HepG2 (cell line): ENCODE measurements around the gene FAM53C. TPM values are rescaled to one million over a fixed set of nuclear protein-coding genes. Genes with fewer than 3 reads are reported as not detected.

Experiments
- ARHGAP35 ChIP-seq: sonication (generic); formaldehyde crosslinking; IDR thresholded peaks from 2 replicates; pipeline ENCODE4 v1.9.0; 2022; ENCODE audit warnings: mild to moderate bottlenecking, inconsistent platforms, moderate library complexity, missing genetic modification reagents, borderline replicate concordance
- ARID3A ChIP-seq: IDR thresholded peaks from 2 replicates; pipeline ENCODE4 v1.6.1; 2012; ENCODE audit warnings: low read depth, low read length, improper control_type of control experiment
- FOXA1 ChIP-seq, 2 experiments: fragments of 450-650 bp in 1 of 2; sonication (generic) in 1 of 2; formaldehyde crosslinking in 1 of 2; IDR thresholded peaks; 2 replicates each; pipeline versions ENCODE4 v1.4.0 to v1.6.1; 2016 to 2020; ENCODE audit warnings: missing genetic modification reagents in 1 of 2
- KAT7 ChIP-seq: IDR thresholded peaks from 2 replicates; pipeline ENCODE4 v1.6.1; 2018; ENCODE audit warnings: borderline replicate concordance, missing compliant biosample characterization
- KDM2A ChIP-seq: sonication (generic); formaldehyde crosslinking; IDR thresholded peaks from 2 replicates; pipeline ENCODE4 v1.4.0; 2020; ENCODE audit warnings: low read depth, missing genetic modification reagents, borderline replicate concordance
- SP5 ChIP-seq: IDR thresholded peaks from 2 replicates; pipeline ENCODE4 v1.6.1; 2016; ENCODE audit warnings: low read depth, borderline replicate concordance
- TCF7 ChIP-seq: sonication (generic); IDR thresholded peaks from 2 replicates; pipeline ENCODE4 v1.6.1; 2016; ENCODE audit warnings: antibody characterized with exemption, low read depth
- TSC22D2 ChIP-seq: sonication (generic); formaldehyde crosslinking; IDR thresholded peaks from 2 replicates; pipeline ENCODE4 v1.5.1; 2020; ENCODE audit warnings: missing genetic modification reagents, mild to moderate bottlenecking, borderline replicate concordance
- ZBTB8A ChIP-seq: sonication (generic); formaldehyde crosslinking; IDR thresholded peaks from 2 replicates; pipeline ENCODE4 v1.4.0; 2020; ENCODE audit warnings: mild to moderate bottlenecking, low read depth, missing genetic modification reagents, borderline replicate concordance
- ZNF24 ChIP-seq: fragments of 450-650 bp; IDR thresholded peaks from 2 replicates; pipeline ENCODE4 v1.6.1; 2017; ENCODE audit warnings: antibody characterized with exemption, mild to moderate bottlenecking
- ZNF556 ChIP-seq: sonication (generic); formaldehyde crosslinking; IDR thresholded peaks from 2 replicates; pipeline ENCODE4 v1.4.0; 2020; ENCODE audit warnings: mild to moderate bottlenecking, missing genetic modification reagents, borderline replicate concordance
- ZNF572 ChIP-seq: sonication (generic); formaldehyde crosslinking; IDR thresholded peaks from 2 replicates; pipeline ENCODE4 v1.5.1; 2020; ENCODE audit warnings: mild to moderate bottlenecking, missing genetic modification reagents
- ZNF691 ChIP-seq: sonication (generic); formaldehyde crosslinking; IDR thresholded peaks from 2 replicates; pipeline ENCODE4 v1.4.0; 2020; ENCODE audit warnings: missing genetic modification reagents, low read depth, mild to moderate bottlenecking, borderline replicate concordance
- ZNF703 ChIP-seq: sonication (generic); formaldehyde crosslinking; IDR thresholded peaks from 2 replicates; pipeline ENCODE4 v1.5.1; 2020; ENCODE audit warnings: missing genetic modification reagents, mild to moderate bottlenecking, moderate library complexity, borderline replicate concordance
- polyA plus RNA-seq, 8 experiments: library from polyadenylated mRNA; depleted of rRNA in 3 of 8; stranded (reverse) in 7 of 8; unstranded in 1 of 8; fragments of >200 nt; fragmentation: Illumina TruSeq in 4 of 8; extraction: Trizol in 4 of 8; gene quantifications; 2 replicates each; pipeline versions ENCODE4 v1.2.1 to v1.2.3, GENCODE V29; 2011 to 2016; ENCODE audit warnings: low read depth in 4 of 8, missing spikeins in 1 of 8, mixed read lengths in 1 of 8; ENCODE audit not compliant: insufficient read depth in 1 of 8
- total RNA-seq, 5 experiments: library from RNA; depleted of rRNA; stranded (reverse); fragments of >200 nt; fragmentation: Illumina TruSeq; extraction: Trizol; gene quantifications; 2 replicates each; pipeline ENCODE4 v1.2.3, GENCODE V29; 2016; ENCODE audit warnings: low read depth in 1 of 5
- TF ChIP-seq, protein P1 (sequence below): sonication (generic); formaldehyde crosslinking; IDR thresholded peaks from 2 replicates; pipeline ENCODE4 v1.4.0; 2020; ENCODE audit warnings: mild to moderate bottlenecking, missing genetic modification reagents
- TF ChIP-seq, protein P2 (sequence below): sonication (generic); formaldehyde crosslinking; IDR thresholded peaks from 2 replicates; pipeline ENCODE4 v1.5.0; 2020; ENCODE audit warnings: missing genetic modification reagents

The FAM53C gene
- total and polyA plus RNA-seq, 2 of the 13 experiments (the other 11 are each of a cell fraction or from before 2014, with no cell fraction given) = 26.9 to 30.1 TPM

GRCh38 chr5:138352071-138352721 is 14.1 kb downstream of the FAM53C start, which contains the start of gene KDM3B (continued):
- no peak for TF ChIP-seq ZNF691 (CRISPR knock-in tag)
- TF ChIP-seq SP5 (CRISPR knock-in tag) = peak; percentile 96
- TF ChIP-seq, protein P1, sequence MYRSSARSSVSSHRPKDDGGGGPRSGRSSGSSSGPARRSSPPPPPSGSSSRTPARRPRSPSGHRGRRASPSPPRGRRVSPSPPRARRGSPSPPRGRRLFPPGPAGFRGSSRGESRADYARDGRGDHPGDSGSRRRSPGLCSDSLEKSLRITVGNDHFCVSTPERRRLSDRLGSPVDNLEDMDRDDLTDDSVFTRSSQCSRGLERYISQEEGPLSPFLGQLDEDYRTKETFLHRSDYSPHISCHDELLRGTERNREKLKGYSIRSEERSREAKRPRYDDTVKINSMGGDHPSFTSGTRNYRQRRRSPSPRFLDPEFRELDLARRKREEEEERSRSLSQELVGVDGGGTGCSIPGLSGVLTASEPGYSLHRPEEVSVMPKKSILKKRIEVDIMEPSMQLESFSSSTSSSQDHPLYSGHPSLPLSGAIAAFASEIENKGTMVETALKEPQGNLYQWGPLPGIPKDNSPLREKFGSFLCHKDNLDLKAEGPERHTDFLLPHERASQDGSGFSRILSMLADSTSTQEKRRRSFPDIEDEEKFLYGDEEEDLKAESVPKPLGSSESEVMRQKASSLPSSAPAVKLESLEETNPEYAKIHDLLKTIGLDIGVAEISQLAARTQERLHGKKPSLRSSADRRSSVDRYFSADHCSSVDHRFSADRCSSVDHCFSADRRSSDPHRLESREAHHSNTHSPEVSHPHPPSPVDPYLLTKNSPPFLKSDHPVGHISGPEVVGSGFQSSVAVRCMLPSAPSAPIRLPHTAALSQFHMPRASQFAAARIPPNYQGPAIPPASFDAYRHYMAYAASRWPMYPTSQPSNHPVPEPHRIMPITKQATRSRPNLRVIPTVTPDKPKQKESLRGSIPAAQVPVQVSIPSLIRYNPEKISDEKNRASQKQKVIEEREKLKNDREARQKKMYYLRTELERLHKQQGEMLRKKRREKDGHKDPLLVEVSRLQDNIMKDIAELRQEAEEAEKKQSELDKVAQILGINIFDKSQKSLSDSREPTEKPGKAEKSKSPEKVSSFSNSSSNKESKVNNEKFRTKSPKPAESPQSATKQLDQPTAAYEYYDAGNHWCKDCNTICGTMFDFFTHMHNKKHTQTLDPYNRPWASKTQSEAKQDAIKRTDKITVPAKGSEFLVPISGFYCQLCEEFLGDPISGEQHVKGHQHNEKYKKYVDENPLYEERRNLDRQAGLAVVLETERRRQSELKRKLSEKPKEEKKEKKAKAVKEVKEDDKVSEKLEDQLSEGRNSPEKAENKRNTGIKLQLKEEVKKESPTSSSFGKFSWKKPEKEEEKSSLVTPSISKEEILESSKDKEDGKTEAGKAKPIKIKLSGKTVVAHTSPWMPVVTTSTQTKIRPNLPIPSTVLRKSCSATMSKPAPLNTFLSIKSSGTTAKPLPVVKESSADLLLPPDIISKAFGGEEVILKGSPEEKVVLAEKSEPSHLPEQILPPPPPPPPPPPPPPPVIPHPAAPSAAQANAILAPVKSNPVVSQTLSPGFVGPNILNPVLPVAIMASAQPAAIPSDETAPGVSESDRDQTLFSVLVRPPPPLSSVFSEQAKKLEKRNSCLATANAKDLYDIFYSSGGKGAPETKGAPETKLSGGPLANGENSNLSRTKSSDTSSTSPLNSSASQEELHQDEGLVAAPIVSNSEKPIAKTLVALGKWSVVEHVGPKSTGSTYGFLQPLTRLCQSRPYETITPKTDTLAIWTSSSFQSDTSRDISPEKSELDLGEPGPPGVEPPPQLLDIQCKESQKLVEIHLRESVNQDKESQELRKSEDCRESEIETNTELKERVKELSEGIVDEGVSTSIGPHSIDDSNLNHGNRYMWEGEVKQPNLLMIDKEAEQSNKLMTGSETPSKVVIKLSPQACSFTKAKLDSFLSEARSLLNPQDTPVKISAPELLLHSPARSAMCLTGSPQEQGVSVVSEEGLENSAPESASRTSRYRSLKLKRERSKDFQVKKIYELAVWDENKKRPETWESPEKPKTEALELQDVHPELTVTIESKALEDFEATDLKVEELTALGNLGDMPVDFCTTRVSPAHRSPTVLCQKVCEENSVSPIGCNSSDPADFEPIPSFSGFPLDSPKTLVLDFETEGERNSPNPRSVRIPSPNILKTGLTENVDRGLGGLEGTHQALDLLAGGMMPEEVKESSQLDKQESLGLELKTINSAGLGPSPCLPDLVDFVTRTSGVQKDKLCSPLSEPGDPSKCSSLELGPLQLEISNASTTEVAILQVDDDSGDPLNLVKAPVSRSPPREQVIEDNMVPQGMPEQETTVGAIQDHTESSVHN (CRISPR knock-in tag) = no peak
- peak; percentile 62; the same call in 1 of the 2 replicates for TF ChIP-seq ZNF556 (CRISPR knock-in tag)
- TF ChIP-seq ZNF24 = peak; percentile 44; the same call in 1 of the 2 replicates
- TF ChIP-seq TCF7 = no peak
- no peak for TF ChIP-seq TSC22D2
- TF ChIP-seq ARID3A = peak; percentile 42; the same call in 1 of the 2 replicates
- TF ChIP-seq ARHGAP35 (CRISPR knock-in tag) = no peak
- TF ChIP-seq ZNF703 (CRISPR knock-in tag) = no peak
- no peak; the same call in 1 of the 2 replicates for TF ChIP-seq KAT7 (CRISPR knock-in tag)
- TF ChIP-seq ZNF572 = no peak
- TF ChIP-seq FOXA1 (IDR thresholded peaks at IDR 0.05) = no peak
- no peak for TF ChIP-seq FOXA1 (CRISPR knock-in tag; IDR thresholded peaks at IDR 0.05)
- no peak for TF ChIP-seq ZBTB8A
- TF ChIP-seq, protein P2, sequence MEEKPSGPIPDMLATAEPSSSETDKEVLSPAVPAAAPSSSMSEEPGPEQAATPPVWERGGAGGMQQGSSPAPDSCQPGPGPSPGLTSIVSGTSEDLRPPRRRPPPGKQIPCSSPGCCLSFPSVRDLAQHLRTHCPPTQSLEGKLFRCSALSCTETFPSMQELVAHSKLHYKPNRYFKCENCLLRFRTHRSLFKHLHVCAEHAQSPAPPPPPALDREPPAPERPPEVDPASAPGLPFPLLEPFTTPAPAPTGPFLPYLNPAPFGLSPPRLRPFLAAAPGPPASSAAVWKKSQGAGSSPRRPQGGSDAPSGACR (CRISPR knock-in tag) = no peak; the same call in 1 of the 2 replicates
- TF ChIP-seq KDM2A (CRISPR knock-in tag) = peak; percentile 79
